ENCODE measurements around the gene LRRC3.

- TF ChIP-seq CTCF (IDR thresholded peaks at IDR 0.05; ENCODE audit: low read depth, low read length, missing input control) (no peak), REST (IDR thresholded peaks at IDR 0.05) (no peak), EGR1 (IDR thresholded peaks at IDR 0.05; ENCODE audit: low read depth in 2 of 2) (no peak), JUND (IDR thresholded peaks at IDR 0.05) (no peak), FOXA1 (IDR thresholded peaks at IDR 0.05) (no peak), SP1 (IDR thresholded peaks at IDR 0.05) (no peak), RAD21 (IDR thresholded peaks at IDR 0.05) (no peak), GABPA (IDR thresholded peaks at IDR 0.05 in 1 of 2, conservative IDR thresholded peaks at IDR 0.05 in 1 of 2) (no peak), TAF1 (conservative IDR thresholded peaks at IDR 0.05) (no peak), NR2F2 (IDR thresholded peaks at IDR 0.05) (no peak)
- TF ChIP-seq, protein P1, sequence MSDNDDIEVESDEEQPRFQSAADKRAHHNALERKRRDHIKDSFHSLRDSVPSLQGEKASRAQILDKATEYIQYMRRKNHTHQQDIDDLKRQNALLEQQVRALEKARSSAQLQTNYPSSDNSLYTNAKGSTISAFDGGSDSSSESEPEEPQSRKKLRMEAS (IDR thresholded peaks at IDR 0.05): no peak
- TF ChIP-seq, protein P2, sequence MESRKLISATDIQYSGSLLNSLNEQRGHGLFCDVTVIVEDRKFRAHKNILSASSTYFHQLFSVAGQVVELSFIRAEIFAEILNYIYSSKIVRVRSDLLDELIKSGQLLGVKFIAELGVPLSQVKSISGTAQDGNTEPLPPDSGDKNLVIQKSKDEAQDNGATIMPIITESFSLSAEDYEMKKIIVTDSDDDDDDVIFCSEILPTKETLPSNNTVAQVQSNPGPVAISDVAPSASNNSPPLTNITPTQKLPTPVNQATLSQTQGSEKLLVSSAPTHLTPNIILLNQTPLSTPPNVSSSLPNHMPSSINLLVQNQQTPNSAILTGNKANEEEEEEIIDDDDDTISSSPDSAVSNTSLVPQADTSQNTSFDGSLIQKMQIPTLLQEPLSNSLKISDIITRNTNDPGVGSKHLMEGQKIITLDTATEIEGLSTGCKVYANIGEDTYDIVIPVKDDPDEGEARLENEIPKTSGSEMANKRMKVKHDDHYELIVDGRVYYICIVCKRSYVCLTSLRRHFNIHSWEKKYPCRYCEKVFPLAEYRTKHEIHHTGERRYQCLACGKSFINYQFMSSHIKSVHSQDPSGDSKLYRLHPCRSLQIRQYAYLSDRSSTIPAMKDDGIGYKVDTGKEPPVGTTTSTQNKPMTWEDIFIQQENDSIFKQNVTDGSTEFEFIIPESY (IDR thresholded peaks at IDR 0.05): no peak
- TF ChIP-seq, protein P3, sequence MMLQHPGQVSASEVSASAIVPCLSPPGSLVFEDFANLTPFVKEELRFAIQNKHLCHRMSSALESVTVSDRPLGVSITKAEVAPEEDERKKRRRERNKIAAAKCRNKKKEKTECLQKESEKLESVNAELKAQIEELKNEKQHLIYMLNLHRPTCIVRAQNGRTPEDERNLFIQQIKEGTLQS (IDR thresholded peaks at IDR 0.05): no peak
Measured at GRCh38 chr21:44473915-44474555, 18.7 kb downstream of the LRRC3 start.
